ENCODE measurements around the gene ADIPOR2.

GRCh38 chr12:1758887-1759286, 68.0 kb downstream of the ADIPOR2 start:
- no peak for TF ChIP-seq CTCF (IDR thresholded peaks at IDR 0.05)
- no peak for TF ChIP-seq POLR2AphosphoS5 (IDR thresholded peaks at IDR 0.05; ENCODE audit: insufficient read depth in 1 of 2, low read depth in 1 of 2)
